ENCODE results near the gene TMEM219.

DNA sequence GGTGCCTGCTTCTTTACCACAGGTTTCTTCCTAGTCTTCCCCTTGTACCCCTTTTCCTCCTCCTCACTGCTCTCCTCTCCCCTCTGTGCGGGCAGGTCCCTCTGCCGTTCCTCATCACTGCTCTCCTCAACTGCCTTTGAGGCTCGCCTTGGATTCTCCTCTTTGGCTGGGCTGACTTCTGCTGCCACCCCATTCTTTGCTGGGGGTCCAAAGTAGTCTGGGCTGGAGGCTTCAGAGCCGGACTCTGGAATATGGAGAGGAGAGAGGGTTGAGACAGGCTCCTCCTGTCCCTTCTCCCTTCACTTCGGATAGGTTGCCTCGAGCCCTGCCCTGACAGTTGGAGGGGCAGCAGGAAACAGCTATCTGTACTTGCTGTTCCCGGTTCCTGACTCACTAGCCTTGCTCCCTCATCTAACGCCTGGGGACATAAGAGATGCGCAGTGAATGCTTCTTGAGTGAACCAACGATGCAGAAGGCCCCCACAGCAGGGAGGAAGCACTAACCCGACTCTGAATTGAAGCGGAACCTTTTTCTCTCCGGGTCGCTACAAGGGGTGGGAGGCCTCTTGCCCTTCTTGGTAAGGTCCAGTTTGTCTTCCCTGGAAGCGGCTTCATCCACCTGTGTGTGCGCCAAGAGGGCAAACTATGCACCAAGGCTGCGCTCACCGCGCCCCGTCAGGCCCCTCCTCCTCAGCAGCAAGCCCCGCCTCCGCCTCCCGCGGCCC is 32.9 kb downstream of the TMEM219 start:
- TF ChIP-seq POLR2A (IDR thresholded peaks at IDR 0.05): no peak
- TF ChIP-seq, protein P1, sequence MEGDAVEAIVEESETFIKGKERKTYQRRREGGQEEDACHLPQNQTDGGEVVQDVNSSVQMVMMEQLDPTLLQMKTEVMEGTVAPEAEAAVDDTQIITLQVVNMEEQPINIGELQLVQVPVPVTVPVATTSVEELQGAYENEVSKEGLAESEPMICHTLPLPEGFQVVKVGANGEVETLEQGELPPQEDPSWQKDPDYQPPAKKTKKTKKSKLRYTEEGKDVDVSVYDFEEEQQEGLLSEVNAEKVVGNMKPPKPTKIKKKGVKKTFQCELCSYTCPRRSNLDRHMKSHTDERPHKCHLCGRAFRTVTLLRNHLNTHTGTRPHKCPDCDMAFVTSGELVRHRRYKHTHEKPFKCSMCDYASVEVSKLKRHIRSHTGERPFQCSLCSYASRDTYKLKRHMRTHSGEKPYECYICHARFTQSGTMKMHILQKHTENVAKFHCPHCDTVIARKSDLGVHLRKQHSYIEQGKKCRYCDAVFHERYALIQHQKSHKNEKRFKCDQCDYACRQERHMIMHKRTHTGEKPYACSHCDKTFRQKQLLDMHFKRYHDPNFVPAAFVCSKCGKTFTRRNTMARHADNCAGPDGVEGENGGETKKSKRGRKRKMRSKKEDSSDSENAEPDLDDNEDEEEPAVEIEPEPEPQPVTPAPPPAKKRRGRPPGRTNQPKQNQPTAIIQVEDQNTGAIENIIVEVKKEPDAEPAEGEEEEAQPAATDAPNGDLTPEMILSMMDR (IDR thresholded peaks at IDR 0.05): no peak
